Midbrain (tissue), 1 donor: ENCODE results near the gene SNAP47.

Source experiments
- DNase-seq: peaks from one replicate; lab custom pipeline; 2025; lab: John Stamatoyannopoulos, UW

SNAP47 gene

DNA sequence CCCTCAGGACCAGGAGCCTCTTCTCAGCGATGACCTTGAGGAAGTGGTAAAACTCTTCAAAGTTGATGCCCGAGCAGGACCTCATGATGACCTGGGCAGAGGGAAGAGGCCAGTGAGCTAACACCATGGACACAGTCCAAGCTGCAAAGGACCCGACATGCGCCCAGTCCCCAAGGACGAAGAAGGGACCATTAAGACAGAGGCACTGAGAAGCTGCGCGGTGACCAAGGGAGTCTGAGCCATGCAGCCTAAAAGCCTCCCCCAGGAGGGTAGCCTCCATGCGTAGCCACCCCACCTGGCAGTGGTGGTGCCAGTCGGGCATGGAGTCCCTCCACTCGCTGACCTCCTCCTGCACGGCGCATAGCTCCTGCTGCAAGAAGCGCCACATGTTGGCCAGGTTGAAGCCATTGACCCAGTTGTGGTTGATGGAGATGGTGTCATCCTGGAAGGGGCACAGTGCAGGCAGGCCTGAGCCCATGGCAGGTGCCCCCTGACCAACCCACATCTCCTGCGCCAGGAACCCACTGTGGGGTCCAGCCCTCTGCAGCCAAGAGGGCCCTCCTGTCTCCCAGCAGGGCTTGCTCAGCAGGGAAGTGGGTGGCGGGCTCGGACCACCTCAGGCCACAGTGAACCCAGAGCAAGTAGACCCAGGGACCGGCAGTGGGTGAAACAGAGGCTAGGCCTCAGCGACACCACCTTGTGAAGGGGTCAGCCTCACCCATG is 2.5 kb upstream of the SNAP47 start:
- DNase-seq: no peak

DNA sequence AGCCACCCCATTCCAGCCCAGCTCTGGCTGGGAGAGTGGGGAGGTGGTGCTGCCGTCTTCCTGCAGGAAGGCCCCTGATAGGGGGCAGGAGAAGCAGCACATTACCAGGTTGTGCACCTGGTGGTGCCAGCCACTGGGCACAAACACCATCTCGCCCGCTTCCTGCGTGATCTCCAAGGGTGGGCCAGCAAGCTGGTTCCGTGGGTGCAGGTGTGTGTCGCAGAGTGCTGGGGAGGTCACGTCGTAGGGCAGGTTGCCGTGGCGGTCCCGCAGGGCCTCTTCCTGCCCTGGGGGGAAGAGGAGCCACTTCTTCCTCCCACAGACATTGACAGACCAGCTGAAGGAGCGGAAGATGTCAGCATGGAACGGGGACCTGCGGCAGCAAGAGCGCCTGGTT is 1.9 kb upstream of the SNAP47 start:
- no peak for DNase-seq

DNA sequence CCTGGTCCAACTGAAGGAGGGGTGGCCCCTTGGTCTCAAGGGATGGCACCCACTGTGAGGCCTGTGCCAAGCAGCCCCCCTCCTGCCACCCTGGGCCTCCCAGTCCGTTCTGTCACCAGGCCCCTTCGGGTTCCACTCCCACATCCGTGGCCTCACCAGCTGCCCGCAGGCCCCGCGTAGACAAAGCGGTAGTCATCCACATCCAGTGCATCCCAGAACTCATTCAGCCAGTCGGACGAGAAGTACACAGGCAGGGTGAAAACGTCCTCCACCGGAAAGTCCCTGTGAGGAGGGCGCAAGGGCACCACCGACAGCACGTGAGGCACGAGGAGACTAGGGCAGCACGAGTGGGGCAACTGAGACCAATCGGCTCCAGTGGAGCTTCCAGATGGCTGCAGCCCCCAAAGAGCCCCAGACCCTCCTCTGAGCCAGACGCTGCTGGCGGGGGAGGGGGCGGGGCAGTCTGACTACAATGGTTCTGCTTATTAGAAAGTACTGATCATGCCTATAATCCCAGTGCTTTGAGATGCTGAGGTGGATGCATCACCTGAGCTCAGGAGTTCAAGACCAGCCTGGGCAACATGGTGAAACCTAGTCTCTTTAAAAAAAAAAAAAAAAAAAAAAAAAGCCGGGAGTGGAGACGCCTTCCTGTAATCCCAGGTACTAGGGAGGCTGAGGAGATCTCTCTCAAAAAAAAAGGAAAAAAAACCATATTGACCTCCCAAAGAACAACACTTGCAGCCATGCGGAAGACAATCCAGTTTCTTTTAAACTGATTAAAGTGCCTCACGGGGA is 1.3 kb upstream of the SNAP47 start:
- no peak for DNase-seq

DNA sequence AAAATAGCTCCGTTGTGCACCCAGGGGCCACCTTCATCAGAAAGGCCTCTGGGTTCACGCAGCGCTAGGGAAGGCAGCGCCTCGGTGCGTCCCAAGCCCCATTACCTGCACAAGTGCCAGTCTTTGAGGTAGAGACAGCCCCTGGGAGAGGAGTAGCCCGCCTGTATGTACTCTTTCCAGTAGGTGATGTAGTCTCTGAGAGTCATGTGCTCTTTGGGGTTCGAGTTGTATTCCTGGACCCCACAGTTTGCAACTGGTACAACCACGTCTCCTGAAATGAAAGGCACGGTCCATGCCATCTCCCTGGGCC is 734 bp upstream of the SNAP47 start:
- no peak for DNase-seq

DNA sequence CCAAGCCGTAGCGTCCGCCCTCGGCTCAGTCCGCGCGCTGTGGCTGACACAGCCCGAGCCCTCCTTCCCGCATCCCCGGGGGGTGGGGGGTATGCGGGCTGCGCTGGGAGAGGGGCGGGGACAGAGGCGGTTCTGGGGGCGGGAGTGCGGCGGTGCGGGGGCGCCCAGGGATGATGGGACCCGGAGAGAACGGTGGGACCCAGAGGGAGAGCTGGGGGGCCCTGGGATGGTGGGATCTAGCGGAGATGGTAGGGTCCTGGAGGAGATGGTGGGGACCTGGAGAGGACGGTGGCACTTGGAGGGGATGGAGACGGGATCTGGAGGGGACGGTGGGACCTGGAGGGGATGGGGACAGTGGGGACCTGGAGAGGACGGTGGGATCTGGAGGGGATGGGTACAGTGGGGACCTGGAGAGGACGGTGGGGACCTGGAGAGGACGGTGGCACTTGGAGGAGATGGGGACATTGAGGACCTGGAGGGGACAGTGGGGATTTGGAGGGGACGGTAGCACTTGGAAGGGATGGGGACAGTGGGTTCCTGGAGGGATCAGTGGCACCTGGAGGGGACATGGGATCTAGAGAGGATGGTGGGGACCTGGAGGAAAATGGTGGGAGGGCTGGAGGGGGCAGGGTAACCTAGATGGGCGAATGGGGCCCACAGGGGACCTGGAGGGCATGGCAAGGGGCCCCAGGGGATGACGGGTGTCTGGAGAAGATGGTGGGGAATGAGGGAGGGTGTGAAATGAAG is 477 bp downstream of the SNAP47 start:
- no peak for DNase-seq

DNA sequence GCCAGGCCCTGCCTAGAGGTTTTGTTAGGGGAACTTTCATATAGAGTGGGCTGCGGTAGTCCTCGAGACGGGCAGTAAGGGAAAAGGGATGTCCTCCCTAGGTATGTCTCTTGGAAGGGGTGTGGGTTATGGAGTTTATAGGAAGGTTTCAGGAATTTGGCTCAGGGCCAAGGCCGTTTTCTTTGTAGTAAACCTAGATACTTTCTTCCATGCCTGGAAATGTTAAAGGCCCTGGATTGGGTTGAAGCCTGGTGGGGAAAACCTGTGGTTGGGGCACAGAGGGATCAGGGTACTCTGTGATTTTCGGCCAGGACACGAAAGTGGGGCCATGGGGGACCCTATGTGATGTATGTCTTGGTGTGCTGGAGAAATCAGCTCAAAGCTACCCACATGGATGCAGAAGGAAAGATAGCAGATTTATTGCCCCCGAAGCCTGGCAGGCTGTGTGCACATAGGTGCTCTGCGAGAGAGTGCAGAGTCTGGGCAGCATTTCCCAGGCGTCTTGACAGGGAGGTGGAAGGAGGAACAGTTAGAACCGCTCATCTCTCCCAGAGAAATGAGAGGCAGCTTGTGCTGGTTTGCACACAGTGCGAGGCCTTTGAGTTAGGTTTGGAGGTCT is 1.7 kb downstream of the SNAP47 start:
- DNase-seq: no peak

DNA sequence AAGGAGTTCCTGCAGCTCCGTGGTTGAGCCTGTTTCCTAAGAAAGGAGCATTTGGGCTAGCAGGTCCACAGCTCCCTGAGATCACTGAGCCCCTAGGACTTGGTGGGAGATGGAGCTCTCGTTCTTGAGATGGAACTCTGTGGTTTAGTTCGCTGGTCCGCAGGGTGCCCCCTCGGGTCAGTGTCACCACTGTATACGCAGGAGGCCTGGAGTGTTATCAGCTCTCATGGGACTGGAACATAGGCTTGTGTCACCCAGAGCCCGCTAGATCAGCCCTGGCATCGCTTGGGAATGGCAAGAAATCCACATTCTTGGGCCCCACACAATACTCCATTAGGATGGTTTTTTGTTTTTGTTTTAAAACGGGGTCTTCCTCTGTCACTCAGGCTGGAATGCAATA is 3.6 kb downstream of the SNAP47 start:
- DNase-seq: no peak

DNA sequence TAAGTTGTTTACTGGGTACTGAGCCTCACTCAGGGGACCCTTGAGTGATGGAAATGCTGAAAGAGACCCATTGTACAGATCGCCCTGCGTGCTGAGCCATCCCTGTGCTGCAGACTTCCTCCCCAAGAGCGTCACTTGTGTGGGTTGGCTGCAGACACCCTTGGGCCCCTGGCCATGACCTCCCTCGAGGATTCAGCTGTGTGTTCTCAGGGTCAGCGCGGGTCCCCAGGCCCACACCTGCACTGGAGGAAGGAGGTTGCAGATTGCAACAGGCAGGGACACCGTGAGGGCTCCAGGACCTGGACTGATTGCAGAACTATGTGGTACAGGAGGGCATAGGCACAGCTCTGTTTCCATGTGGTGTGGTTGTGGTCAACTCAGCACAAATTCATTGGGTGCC is 4.4 kb downstream of the SNAP47 start:
- no peak for DNase-seq

DNA sequence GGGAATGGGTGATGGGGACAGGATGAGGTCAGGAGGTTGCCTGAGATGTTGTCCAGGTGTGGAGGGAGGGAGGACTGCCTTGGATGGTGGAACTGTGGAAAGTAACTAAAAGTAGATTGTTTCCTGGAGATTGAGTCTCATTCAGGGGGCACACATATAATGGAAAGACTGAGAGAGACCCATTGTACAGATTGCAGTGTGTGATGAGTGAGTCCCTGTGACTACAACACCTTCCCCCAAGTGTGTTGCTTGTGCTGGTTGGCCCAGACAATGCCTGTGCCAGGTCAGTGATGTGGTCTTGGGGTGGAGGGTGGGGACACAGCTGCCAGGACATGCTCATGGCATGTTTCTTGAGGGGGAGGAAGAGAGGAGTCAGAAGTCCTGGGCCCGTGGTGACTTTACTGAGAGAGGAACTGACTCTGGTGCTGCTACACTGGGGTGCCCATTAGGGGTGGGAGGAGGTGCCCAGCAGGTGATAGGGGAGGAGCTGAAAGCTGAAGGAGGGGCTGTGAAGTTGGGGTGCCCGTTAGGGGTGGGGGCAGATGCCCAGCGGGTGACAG is 5.2 kb downstream of the SNAP47 start:
- no peak for DNase-seq

DNA sequence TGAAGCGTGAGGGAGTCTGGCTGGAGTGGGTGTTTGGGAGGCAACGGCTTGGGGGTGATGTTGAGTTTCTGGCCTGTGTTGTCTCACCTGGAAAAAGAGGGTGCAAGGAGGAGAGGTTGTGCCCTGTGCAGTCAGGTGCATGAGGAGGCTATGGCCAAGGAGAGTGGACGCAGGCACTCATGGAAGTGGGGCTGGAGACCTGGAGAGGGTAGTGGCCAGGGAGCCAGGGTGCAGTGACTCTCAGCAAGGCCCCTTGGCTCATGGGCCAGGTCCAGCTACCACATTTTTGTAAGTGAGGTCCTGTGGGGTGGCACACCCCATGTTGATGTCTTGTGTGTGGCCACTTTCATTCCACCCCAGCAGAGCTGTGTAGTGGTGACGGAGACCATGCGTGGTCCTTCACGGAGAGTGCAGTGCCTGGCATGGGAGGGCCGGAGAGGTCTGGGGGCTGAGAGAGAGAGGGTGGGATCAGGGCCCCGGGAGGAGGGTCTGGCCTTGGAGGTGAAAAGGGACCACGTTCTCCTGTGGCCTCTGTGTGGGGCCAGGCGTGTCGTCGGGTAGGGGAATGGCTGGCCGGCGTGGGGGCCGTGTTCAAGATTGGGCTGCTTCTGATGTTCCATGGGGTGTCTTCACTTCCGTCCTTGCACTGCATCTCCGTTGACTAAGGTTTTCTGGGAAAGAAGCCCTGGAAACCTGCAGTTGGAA is 6.1 kb downstream of the SNAP47 start:
- DNase-seq: no peak

DNA sequence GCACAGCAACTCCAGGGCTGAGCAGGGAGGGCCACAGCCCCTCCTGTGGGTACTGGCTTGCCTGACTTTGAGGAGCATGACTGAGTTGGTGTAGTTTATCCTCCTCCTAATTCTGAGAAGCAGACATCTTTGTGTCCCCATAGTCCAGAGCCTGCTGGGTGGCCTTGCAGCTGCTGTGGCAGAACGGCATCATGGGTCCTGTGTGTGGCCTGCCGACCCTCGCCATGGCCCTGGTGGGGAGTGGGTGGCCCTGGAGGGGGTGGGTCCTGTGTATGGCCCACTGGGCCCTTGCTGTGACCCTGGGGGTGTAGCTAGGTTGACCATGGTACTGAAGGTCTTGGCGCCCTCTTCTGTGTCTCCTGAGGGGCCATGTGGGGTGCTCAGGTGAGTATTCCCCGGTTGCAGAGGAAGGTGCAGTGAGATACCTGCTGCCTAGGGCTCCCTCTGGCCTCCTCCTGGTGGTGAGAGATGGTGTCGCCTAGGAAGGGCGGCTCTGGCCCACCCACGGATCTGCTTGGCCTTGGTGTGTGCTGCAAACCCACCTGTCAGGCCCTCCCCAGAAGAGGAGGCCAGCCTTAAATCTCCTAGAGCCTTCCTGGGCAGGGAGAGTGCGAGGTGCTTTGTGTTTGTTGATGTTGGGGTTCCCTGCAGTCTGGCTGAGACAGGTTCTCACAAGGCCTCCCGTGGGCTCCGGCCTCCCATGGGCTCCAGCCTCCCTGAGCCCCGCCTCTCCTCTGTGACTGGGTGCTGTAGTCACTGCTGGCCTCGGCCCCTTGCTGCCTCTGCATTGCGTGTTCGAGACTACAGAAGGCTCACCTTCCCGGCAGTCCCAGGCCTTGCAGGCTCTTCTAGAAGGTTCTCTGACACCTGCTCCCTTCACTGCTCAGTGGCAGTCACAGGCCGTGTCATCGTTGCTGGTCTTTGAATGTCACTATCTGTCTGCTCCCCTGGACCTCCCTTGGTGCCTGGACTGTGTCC is 7.8 kb downstream of the SNAP47 start:
- DNase-seq: no peak

DNA sequence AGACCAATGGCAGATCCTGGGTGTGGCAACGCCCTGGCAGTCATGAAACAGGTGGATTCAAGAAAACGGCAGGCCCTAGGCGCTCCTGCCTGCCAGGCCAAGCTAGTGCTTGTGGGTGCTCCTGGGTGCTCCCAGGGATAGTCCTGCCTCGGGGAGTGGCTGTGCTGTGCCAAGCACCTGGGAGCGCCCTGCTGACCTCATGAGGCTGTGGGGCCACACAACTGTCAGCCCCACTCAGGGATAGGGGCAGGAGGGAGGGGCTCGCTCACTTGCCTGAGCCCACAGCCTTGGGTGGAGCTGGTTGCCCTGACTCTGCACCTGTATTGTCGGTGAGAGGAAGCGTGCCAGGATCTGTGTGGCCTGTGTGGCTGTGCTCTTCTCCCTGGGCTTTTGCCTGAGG is 9.4 kb downstream of the SNAP47 start:
- DNase-seq: no peak

DNA sequence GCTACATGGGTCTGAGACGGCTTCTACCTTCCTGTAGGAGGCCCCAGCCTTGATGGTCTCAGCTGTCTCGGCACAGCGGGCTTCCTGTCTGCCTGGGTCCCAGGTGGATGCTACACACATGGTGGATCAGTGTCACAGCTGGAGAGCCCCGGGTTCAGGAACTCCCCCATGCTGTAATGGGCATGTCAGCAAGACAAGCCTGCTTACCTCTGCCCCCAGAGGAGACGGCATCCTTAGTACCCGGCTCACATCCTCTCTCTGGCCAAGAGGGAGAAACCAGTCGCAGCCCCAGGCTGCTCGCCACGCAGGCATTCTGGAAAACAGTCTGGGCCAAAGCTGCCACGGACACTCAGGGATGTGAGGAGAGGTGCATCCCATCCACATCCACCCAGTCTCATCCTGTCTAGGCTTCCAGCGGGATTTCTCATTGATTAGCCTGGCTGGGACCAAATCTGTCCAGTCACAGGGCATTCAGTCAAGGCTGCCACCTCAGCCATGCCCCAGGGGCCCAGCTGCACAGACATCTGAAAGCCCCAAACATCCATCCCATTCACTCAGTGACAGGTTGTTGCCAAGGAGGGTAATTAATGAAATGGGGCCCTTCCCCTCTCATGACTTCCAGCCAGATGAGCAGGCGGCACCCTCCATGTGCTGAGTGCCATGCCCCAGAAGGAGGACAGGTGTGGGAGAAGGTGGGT is 10.5 kb downstream of the SNAP47 start:
- DNase-seq: no peak

DNA sequence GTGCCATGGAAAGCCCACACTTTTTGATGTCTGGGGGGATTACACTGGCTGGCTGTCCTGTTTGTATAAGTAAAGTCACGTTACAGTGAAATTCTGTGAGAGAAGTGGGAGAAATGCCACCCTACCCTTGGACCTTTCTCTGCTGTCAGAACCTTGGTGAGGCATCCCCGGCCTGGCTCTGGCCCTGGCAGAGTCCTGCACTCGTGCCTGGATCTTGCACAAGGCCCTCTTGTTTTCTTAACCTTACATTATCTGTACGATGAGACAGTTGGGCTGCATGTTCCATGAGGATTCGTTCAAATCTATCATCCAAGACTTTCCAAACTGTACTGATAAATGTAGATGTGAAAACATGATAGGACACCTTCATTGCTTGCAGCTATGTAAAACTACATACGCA is 11.4 kb downstream of the SNAP47 start:
- DNase-seq: no peak

DNA sequence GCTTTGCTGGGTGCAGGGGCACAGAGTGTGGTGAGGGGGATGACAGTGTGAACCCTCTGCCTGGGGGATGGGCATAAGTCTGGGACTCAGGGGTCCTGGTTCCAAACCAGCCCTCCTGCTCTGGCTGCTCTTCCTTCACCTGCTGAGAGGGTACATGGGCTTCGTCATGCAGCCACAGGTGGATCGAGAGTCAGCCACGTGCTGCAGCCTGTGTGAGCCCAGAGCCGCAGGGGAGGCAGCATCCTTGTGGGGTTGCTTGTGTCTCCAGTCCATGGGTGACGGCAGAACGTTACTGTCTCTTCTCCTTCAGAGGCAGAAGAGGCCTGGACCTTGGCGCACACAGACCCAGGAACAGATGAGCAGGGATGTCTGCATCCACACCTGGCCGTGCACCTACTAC is 12.1 kb downstream of the SNAP47 start:
- DNase-seq: no peak

DNA sequence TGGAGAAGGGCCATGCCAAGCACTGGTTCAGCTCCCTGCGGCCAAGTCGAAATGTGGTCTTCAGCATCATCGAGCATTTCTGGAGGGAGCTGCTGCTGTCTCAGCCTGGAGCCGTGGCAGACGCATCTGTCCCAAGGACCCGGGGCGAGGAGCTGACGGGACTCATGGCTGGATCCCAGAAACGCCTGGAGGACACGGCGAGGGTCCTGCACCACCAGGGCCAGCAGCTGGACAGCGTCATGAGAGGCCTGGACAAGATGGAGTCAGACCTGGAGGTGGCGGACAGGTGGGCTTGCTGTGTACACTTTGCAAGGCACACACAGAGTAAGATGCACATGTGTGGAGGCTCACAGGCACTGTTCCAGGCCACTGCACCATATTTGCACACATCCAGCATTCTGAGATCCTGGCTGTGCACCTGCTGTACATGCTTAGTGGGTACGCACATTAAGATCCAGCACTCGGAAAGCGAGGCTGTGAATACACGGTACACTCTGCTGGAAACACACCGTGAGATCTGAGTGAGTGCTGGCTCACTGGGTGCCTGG is 12.8 kb downstream of the SNAP47 start:
- no peak for DNase-seq

DNA sequence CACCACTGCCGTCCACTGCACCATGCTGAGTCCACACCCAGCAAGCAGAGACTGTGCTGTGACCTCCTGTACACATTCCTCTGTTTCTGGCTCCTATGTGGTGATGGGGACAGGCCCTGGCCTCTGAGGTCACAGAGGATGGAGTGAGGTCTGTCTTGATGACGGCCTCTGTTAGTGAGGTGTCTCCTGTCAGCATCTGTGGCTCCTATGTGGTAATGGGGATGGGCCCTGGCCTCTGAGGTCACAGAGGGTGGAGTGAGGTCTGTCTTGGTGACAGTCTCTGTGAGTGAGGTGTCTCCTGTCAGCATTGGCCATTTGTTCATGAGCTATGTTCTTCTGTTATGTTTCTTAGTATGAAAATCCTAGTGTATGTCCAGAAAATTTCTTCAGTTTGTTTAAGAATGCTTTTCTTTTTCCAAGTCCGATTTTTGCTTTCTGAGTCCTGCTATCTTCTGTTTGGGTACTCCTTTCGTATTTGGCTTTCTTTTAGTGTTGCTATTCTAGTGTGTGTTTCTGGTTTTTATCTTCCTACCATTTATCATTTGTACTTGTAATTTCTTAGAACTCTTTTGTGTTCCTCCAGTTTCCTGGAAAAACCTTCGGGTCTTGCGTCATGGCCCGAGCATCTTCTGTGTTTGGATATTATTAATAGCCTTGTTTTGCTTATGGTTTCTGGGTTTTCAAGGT is 13.4 kb downstream of the SNAP47 start:
- DNase-seq: no peak

DNA sequence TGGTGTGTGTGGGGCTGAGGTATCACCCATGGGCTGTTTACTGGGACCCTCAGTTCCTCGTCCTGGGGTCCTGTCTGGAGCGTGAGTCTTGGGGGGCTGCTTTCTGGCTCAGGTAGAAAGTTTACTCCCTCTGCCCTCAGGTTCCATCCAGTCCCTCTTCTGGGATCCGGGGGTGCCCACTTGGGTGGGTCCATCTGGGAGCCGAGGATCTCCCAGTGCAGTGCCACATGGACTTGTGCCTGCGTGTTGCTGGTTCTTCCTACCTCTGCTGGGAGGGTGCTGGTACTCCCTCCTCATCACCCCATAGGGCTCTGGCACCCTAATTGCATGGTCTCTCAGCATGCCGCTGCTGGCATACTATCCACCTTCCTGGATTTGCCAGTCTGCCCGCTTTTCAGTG is 14.0 kb downstream of the SNAP47 start:
- DNase-seq: no peak
